Ovary (tissue), 3 donors: ENCODE measurements around the gene TMEM214.
A peak's percentile ranks its signal among the peaks of the same experiment; 100 is the strongest.

ENCODE experiments used
- CTCF ChIP-seq, 3 donors: fragments of 450-650 bp in 2 of 3; fragments of 200-600 bp in 1 of 3; IDR thresholded peaks; one replicate each; pipeline versions ENCODE4 v1.5.1 to v1.8.0; 2016 to 2022; ENCODE audit warnings: antibody characterized with exemption in 3 of 3, mild to moderate bottlenecking in 1 of 3
- EP300 ChIP-seq: sonication (generic); formaldehyde crosslinking; IDR thresholded peaks from one replicate; pipeline ENCODE4 v1.6.1; 2017; ENCODE audit warnings: antibody characterized with exemption
- donor health status: DM: no; HTN: no; CAD: no.

GRCh38 chr2:27032495-27033252 is at the start of gene TMEM214:
- TF ChIP-seq CTCF (IDR thresholded peaks at IDR 0.05), result peak in 1 of 3 donors; percentile 8
- TF ChIP-seq EP300, result no peak
